GM21367 (cell line): Measurements from ENCODE around the gene PRR20A.
"Not testable (repeated sequence)": the region's sequence is repeated elsewhere in the genome, so short reads cannot be mapped to it uniquely, and the experiment has no call there.

Experiments used
- ATAC-seq: cut with Tn5 transposase; IDR thresholded peaks from one replicate; pipeline ENCODE4 v1.9.1; 2021; ENCODE audit not compliant: unreplicated experiment

PRR20A gene

GRCh38 chr13:57140235-57140968 is at the start of gene PRR20A:
Gene PRR20A (plus strand): TSS chr13:57140918. CDS start chr13:57141305, 387 bp downstream.
- ATAC-seq, result not testable (repeated sequence)

DNA sequence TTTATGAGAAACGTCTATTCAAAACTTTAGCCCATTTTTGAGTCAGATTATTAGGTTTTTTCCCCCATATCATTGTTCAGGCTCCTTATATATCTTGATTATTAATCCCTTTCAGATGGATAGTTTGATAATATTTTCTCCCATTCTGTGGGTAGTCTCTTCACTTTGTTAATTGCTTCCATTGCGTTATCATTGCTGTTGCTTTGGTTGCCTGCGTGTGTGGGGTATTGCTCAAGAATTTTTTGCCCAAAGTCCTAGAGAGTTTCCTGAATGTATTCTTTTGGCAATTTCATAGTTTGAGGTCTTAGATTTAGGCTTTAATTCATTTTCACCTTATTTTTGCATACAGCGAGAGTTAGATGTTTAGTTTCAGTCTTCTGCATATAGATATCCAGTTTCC is 25.8 kb upstream of the PRR20A start:
- ATAC-seq, result no peak

- no peak for ATAC-seq
Observed at GRCh38 chr13:57123681-57124080, 17.0 kb upstream of the PRR20A start.

DNA sequence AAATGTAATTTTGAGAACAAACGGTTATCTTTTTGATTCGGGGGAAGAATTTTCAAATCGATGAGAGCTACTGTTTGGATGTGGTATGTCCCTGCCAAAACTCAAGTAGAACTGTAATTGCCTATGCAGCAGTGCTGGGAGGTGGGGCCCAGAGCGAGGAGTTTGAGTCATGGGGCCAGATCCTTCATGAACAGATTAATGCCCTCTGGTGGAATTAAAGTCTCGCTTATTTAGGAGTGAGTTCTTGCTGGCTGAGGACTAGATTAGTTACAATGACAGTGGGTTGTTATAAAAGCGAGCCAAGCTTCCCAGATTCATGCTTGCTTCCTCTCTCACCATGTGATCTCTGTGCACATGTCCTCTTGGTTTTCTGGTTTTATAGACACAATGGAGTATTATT is 11.8 kb upstream of the PRR20A start:
- ATAC-seq, result no peak

- no peak for ATAC-seq
Observed at GRCh38 chr13:57136093-57136492, 4.6 kb upstream of the PRR20A start.

GRCh38 chr13:57137585-57137984 is 3.1 kb upstream of the PRR20A start:
- no peak for ATAC-seq

DNA sequence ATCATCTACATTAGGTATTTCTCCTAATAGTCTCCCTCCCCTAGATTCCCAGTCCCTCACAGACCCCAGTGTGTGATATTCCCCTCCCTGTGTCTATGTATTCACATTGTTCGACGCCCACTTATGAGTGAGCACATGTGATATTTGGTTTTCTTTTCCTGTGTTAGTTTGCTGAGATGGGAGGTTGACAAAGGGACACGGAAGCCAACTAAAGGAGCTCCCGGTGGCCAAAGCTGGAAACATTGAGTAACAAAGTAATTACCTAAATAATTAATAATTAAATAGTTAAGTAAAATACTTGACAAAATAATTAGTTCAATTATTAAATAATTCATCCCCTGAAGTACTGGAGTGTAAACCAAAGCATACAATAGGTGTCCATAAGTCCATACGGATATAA is 1.7 kb upstream of the PRR20A start:
- ATAC-seq, result no peak

- ATAC-seq, result not testable (repeated sequence)
Observed at GRCh38 chr13:57139781-57140180, 937 bp upstream of the PRR20A start.

- ATAC-seq, result not testable (repeated sequence)
Observed at GRCh38 chr13:57147188-57147587, 6.5 kb downstream of the PRR20A start, which contains the start of gene PRR20B. Gene PRR20B (plus strand): TSS chr13:57147488. CDS start chr13:57147875, 387 bp downstream.

GRCh38 chr13:57148106-57148505 is 7.4 kb downstream of the PRR20A start:
- ATAC-seq, result not testable (repeated sequence)

DNA sequence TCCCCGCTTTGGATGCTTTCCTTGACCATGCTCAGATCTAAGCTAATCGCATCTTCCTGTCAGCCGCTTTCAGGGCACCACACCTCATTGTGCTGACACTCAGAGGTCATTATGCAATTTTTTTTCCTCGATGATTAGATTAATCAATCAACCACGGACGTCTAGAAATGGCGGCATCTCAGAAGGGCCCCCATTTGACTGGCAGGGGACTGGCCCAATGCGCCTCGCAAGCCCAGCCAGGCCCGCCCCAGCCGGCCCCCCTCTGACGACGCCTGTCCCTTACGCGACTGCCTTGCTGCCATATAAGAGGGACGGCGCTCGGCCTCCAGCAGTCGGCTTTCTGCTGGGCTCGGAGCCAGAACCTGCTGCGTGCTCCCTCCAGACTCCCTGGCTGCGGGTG is 13.0 kb downstream of the PRR20A start, which contains the start of gene PRR20C:
TSS of gene PRR20C (plus strand) at position 301 of the 400 bp plus-strand sequence. CDS start 387 bp downstream, outside the sequence.
- not testable (repeated sequence) for ATAC-seq

- not testable (repeated sequence) for ATAC-seq
Observed at GRCh38 chr13:57160332-57160731, 19.6 kb downstream of the PRR20A start, which contains the start of gene PRR20D. Gene PRR20D (plus strand): TSS chr13:57160632. CDS start chr13:57161019, 387 bp downstream.

- not testable (repeated sequence) for ATAC-seq
Observed at GRCh38 chr13:57166897-57167296, 26.2 kb downstream of the PRR20A start, which contains the start of gene PRR20E. Gene PRR20E (plus strand): TSS chr13:57167197. CDS start chr13:57167584, 387 bp downstream.

DNA sequence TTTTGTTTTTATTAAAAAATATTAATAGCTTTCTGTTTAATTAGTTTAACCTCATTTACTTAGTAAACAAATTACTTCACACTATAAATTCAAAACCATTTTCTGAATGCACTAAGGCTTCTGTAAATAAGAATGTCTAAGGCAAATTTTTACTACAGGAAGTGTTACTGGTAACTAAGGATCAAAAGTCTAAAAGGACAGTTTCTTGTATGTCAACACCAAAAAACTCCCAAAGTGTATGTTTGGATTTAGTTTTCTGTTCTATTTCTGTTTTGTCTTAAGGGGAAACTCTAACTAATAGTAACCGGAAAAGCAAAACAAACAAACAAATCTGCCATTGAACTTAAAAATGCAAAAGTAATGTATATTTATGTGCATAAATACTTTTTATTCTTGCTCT is 50.9 kb downstream of the PRR20A start:
- no peak for ATAC-seq
